ENCODE measurements around the gene PLD4.
"Not testable (repeated sequence)": the region's sequence is repeated elsewhere in the genome, so short reads cannot be mapped to it uniquely, and the experiment has no call there.

The PLD4 gene

DNA sequence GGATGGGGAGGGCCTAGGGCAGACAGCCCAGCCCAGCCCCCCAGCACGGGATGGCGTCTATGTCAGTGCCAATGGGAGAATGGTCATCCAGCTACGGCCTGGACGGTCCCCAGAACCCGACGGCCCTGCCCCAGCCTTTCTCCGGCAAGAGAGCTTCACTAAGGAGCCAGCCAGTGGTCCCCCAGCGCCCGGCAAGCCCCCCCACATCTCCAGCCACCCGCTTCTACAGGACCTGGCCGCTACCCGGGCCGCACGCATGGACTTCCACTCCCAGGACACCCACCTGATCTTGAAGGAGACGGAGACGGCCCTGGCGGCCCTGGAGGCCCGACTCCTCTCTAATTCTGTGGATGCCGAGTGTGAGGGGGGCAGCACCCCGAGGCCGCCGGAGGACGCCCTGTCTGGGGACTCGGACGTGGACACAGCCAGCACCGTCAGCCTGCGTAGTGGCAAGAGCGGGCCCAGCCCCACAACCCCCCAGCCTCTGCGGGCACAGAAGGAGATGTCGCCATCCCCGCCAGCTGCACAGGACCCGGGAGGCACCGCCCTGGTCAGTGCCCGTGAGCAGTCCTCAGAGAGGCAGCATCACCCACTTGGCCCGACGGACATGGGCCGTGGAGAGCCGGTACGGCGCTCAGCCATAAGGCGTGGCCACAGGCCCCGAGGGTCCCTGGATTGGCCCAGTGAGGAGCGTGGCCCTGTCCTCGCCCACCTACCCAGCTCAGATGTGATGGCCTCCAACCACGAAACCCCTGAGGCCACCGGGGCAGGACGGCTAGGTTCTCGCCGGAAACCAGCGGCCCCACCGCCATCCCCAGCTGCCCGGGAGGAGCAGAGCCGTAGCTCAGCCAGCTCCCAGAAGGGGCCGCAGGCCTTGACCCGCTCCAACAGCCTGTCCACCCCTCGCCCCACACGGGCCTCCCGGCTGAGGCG, 37.7 kb upstream of the PLD4 start:
- no peak for DNase-seq

GRCh38 chr14:104887623-104888488, 36.8 kb upstream of the PLD4 start:
- no peak for DNase-seq

DNA sequence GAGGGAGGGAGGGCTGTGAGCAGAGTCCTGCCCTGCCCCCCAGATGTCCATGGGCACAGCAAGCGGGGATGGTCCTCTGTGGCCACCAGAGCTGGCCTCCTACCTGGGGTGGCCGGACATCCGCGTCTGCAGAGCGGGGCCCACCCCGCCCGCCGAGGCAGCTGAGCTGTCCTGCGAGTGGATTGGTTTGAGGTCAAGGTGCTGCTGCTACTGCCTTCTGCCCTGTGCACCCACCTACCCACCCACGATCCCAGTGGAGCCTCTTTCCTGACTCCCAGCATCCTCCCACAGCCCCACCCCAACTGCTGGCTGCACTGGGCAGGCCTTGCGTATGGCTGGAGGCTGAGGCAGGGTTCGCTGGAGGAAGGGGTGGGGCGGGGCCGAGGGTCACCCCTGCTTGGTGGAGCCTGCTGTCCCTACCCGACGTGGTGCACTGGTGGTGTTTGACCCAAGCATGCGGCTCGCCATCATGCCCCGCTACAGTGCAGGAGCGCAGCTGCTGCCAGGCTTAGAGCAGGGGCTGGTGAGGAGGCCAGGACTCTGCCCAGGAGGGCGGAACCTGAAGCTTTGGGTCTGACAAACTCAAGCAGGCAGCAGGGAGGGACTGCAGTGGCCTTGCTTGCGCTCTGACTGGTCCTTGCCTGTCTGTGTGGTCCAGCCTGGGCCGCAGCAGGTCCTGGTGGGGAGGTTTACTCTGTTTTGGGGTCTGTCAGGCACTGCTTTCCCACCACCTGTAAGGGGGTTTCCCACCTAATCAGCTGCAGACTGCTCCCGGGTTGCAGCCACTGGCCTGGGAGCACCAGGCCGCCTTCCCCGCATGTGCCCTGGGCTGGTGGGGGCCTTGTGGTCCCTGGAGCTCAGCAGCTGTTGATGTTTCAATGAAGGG, 35.9 kb upstream of the PLD4 start:
- DNase-seq: no peak

GRCh38 chr14:104889375-104889757, 35.3 kb upstream of the PLD4 start:
- DNase-seq: no peak

DNA sequence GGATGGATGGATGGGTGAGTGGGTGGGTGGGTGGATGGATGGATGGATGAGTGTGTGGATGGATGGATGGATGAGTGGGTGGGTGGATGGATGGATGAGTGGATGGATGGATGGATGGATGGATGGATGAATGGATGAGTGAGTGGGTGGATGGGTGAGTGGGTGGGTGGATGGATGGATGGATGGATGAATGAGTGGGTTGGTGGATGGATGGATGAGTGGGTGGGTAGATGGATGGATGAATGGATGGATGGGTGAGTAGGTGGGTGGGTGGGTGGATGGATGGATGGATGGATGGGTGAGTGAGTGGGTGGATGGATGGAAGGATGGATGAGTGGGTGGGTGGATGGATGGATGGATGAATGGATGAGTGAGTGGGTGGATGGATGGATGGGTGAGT, 34.4 kb upstream of the PLD4 start:
- DNase-seq: not testable (repeated sequence)

DNA sequence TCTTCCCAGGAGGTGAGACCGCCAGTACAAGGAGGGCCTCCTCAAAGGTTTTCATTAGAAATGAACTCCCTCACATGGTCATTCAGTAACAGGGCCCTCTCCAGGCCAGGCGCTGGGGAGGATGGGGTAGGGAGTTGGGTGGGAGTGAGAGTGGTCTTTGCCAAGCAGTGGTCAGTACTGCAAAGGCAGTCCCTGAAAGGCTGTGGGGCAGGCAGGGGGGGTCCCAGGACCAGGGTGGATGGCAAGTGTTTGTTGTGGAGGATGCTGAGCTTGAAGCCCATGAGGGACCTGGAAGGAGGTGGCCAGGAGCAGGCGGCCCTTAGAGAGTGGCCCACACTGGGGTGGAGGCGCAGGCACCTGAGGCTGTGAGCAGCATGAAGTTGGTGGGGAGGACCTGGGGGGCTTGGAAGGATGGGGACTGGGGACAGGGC, 33.5 kb upstream of the PLD4 start:
- DNase-seq: no peak

DNA sequence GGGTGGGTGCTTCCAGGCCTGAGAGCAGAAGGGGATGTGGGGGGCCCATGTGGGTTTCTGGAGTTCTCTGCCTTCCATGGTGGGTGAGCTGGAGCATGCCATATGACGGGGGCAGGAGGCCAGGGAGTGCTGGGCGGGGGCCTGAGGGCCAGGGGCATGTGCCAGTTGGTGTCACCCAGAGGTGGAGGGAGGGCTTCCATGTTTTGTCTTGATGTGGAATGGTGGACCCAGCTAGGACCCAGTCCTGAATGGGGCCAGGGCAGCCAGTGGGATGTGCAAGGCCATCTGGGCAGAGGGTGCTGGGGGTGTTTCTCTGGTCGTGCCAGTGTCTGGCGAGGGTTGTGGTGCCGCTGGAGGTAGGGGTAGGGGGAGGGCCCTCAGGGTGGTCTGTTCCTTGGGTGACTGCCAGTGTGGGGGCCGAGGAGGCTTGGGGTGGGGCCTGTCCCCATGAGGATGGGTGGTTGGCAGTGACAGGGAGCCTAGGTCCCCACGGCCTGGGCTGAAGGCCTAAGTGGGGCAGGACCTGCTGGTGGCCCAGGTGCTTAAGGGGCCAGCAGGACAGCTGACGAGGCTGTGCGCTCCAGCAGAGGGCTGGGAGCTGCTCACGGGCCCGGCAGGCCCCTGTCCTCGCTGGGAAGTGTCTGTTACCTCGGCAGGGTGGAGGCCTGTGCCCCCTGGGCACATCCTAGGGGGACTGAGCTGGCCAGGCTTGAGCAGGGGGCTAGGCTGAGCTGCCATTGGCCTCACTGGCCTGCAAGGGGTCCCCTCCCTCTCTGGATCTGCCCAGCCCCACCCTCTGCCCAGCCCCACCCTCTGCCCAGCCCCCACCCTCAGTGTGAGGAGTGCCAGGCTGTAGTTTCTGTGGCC, 32.8 kb upstream of the PLD4 start:
- DNase-seq: no peak

DNA sequence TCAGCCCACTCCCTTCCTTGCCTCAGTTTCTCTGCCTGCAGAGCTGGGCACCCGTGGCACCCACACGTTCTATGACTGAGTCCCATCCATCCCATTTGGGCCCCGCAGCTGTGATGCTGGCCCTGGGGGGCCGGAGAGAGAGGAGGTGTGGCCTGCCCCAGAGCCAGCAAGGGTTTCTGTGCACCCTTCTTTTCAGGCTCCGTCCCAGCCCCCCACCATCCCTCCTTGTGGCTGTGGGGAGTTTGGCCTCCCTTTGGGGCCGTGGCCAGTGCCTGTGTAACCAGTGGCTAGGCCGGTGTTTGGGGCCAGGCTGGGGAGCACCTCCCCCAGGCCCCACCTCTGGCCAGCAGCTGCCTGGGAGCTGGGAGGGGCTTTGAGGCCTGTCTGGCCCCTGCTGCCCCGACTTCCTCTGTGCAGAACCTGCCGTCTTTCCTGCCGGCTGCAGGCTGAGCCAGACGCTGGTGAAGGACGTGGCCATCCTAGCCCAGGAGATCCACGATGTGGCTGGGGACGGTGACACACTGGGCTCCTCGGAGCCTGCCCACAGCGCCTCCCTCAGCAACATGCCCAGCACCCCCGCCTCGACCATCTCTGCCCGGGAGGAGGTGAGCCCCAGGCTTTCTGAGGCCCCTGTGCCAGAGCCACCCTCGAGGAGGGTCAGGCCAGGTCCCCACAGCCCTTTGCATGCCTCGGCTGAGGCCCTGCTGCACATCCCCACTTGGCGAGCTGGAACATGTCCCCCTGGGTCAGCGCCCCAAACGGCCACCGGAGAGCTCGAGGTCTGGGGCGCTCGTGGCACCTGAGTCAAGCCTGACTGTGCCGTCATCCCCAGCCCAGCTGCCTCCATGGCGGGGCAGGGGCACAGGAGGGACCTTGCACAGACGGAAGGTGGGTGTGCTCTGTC, 31.9 kb upstream of the PLD4 start:
- no peak for DNase-seq

DNA sequence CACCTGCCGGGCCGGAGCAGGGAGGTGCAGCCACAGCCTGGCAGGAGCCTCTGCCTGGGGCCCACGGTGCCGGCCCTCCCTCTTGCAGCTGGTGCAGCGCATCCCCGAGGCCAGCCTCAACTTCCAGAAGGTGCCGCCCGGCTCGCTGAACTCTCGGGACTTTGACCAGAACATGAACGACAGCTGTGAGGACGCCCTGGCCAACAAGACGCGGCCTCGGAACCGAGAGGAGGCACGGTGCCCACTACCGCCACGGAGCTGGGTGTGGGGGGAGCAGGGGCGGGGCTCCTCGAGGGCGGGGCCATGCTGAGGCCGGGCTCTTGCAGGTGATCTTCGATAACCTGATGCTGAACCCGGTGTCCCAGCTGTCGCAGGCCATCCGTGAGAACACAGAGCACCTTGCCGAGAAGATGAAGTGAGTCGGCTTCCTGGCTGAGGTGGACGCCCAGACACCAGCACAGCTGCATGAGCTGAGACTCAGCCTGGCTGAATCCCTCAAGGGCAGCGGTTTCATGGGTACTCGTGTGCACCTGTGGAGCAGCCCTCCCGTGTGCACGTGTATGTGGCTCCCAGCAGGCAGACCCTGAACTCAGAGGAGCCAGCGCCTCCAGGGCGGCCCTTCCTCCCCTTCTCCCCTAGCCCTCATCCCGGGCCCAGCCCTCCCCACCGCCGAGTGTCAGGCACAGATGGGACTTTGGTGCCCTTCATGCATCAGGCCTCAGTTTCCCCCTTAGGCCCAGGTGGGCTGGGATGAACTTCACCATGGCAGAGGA, 31.1 kb upstream of the PLD4 start:
- no peak for DNase-seq

- DNase-seq: no peak
Measured at GRCh38 chr14:104894331-104895206, 30.1 kb upstream of the PLD4 start.

GRCh38 chr14:104895207-104895785, 29.4 kb upstream of the PLD4 start:
- DNase-seq: no peak

DNA sequence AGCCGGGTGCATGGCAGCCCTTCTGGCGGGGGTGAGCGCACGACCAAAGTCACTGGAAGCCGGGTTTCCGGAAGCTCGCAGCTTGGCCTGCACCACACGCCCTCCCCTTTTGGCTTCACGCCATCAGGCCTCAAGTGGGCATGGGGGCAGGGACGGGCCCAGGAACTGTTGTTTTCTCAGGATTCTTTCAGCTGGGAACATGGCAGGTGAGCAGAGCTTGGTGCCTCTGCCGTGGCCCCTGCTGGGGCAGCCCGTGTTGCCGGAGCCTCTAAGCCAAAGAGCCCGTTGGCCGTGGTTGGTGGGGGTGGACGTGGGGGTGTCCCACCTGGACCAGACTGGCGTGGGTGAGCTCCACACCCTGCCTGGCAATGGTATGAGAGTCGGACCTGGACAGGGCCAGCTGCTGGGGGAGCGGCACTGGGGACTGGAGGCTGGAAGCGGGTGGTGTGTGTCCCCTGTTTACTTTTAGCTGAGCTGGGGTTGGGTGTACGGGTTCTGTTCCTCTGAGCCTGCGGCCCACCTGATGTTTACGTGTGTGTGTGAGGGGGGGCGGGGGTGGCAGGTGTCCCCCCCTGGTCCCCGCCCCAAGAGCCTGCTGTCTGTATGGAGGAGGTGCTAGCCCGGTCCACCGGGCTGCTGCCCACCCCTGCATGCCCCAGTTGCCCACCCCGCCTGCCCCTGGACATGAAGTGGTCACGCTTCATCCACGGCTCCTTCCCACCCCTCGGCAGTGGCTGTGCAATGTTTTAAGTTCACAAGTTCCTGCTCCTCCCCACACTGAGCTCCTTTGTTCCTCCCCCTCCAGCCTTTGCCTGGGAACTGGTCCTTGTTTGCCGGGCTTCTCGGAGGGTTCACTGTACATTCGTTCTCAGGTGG, 28.7 kb upstream of the PLD4 start:
- no peak for DNase-seq

- DNase-seq: no peak
Measured at GRCh38 chr14:104897330-104898194, 27.1 kb upstream of the PLD4 start.

DNA sequence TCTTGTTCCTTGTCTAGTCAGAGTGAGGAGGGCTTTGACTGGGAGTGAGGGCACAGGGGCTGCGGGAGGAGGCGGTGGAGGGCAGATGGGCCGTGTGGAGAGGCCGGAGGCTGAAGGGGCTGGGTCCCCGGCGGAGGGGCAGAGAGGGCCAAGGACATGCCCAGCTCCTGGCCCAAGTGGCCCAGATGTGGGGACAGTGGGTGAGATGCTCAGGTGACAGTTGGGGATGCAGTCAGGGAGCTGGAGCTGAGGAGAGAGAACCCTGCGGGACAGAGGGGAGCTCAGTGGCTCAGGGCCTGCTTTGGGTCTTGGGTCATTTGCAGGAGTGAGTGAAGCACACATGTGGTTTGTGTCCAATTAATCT, 26.5 kb upstream of the PLD4 start:
- DNase-seq: no peak

- DNase-seq: no peak
Measured at GRCh38 chr14:104898870-104899510, 25.7 kb upstream of the PLD4 start.

- no peak for DNase-seq
Measured at GRCh38 chr14:104899781-104900180, 24.9 kb upstream of the PLD4 start.

Measured in T1000 (cell line).